Measurements from ENCODE around the gene CACNB4.
"Not testable (repeated sequence)": the region's sequence is repeated elsewhere in the genome, so short reads cannot be mapped to it uniquely, and the experiment has no call there.

Gene CACNB4

DNA sequence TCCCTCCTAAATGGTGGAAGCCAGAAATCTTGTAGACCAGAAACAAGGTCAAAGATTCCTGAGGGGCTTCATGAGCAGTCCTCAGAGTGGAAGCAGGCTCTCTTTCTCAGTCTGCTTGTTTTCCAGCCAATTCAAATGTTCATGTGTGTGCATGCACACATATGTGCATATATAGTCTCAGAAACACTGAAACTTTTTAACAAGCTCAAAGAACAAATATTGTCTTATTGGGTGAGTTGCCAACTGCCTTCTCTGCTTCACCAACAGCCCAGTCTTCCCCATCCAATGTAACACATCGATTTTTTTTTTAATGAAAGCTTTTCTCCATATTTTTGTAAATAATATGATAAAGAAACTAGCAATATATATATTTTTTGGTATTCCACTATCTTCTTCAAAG lies 3.7 kb downstream of the CACNB4 start:
- H3K27me3 ChIP-seq = peaks cover 37% of the 10 kb centered on the region
- no peak for TF ChIP-seq CTCF (IDR thresholded peaks at IDR 0.05)
- no peaks in the 10 kb centered on the region for H3K9me3 ChIP-seq
- H3K36me3 ChIP-seq = no peaks in the 10 kb centered on the region
- H3K4me3 ChIP-seq (ENCODE audit: low read depth in 1 of 2, low read length in 1 of 2) = no peak overlapping the region
- no peak overlapping the region for H3K27ac ChIP-seq
- peaks cover 16 to 23% of the 10 kb centered on the region in 2 experiments for H3K4me1 ChIP-seq (ENCODE audit: control insufficient read depth in 1 of 2, insufficient read depth in 1 of 2, low read depth in 1 of 2, low read length in 1 of 2)

DNA sequence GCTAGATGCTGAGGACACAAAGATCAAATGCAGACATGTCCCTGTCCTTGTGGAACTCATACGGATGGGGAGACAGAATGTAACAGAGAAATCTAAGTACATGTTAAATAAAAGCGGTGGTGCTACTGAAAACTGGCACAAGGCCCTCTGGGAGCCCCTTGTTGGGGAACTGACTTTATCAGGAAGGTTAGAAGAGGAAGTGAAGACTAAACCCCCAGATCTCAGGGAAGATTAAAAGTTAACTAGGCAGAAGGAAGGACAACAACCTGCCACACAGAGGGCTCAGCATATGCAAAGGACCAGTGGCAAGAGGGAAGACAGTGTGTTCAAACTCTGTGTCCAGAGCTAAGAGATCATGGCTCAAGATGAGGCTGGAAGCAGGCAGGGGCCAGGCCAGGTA lies 4.8 kb downstream of the CACNB4 start:
- Histone ChIP-seq H3K4me1 (ENCODE audit: control insufficient read depth in 1 of 2, insufficient read depth in 1 of 2, low read depth in 1 of 2, low read length in 1 of 2) (peaks cover 21 to 27% of the 10 kb centered on the region in 2 experiments), H3K27me3 (peaks cover 26% of the 10 kb centered on the region), H3K4me3 (ENCODE audit: low read depth in 1 of 2, low read length in 1 of 2) (no peak overlapping the region), H3K27ac (no peak overlapping the region), H3K9me3 (no peaks in the 10 kb centered on the region), H3K36me3 (no peaks in the 10 kb centered on the region)
- TF ChIP-seq CTCF (IDR thresholded peaks at IDR 0.05) = no peak

GRCh38 chr2:152093464-152093863 lies 5.4 kb downstream of the CACNB4 start:
- no peaks in the 10 kb centered on the region for H3K9me3 ChIP-seq
- H3K4me1 ChIP-seq (ENCODE audit: control insufficient read depth in 1 of 2, insufficient read depth in 1 of 2, low read depth in 1 of 2, low read length in 1 of 2) = peaks cover 26 to 28% of the 10 kb centered on the region in 2 experiments
- peaks cover 20% of the 10 kb centered on the region for H3K27me3 ChIP-seq
- no peak overlapping the region for H3K4me3 ChIP-seq (ENCODE audit: low read depth in 1 of 2, low read length in 1 of 2)
- TF ChIP-seq CTCF (IDR thresholded peaks at IDR 0.05) = no peak
- H3K27ac ChIP-seq = no peak overlapping the region
- no peaks in the 10 kb centered on the region for H3K36me3 ChIP-seq

DNA sequence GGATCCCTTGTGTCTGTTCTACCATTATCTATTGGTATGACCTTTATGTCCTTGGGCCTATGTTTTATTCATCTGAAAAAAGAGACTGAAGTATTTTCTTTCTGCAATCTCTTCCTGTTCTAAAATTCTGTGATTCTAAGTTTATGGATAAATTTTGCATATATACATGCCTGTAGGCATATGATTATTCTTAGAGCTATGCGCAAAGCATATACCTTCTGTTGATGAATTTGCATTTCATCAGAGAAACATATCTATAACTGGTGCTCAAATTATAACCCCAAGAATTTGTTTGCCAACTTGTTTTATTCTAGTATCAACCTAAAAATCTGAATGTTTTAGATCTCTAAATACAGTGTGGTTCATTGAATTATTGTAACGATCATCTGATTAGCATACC lies 6.7 kb downstream of the CACNB4 start:
- Histone ChIP-seq H3K27me3 (peaks cover 7% of the 10 kb centered on the region), H3K4me1 (ENCODE audit: control insufficient read depth in 1 of 2, insufficient read depth in 1 of 2, low read depth in 1 of 2, low read length in 1 of 2) (peaks cover 26 to 29% of the 10 kb centered on the region in 2 experiments), H3K36me3 (no peaks in the 10 kb centered on the region), H3K27ac (no peak overlapping the region), H3K4me3 (ENCODE audit: low read depth in 1 of 2, low read length in 1 of 2) (no peak overlapping the region), H3K9me3 (no peaks in the 10 kb centered on the region)
- no peak for TF ChIP-seq CTCF (IDR thresholded peaks at IDR 0.05)

DNA sequence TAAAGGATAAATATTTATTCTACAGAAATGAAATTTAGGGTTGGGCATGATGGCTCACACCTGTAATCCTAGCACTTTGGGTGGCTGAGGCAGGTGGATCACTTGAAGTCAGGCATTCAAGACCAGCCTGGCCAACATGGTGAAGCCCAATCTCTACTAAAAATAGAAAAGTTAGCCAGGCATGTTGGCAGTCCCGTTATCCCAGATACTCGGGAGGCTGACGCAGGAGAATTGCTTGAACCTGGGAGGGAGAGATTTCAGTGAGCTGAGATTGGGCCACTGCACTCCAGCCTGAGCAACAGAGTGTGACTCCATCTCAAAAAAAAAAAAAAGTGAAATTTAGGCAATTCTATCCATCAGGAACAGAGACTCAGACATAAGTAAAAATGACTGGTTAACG lies 8.1 kb downstream of the CACNB4 start:
- H3K4me1 ChIP-seq (ENCODE audit: control insufficient read depth in 1 of 2, insufficient read depth in 1 of 2, low read depth in 1 of 2, low read length in 1 of 2) = peaks cover 26 to 29% of the 10 kb centered on the region in 2 experiments
- H3K27me3 ChIP-seq; H3K27ac ChIP-seq; H3K9me3 ChIP-seq; H3K36me3 ChIP-seq; H3K4me3 ChIP-seq (ENCODE audit: low read depth in 1 of 2, low read length in 1 of 2): not testable (repeated sequence)

- peak overlapping the region; percentile 58 for H3K27ac ChIP-seq
- no peaks in the 10 kb centered on the region for H3K9me3 ChIP-seq
- no peak for TF ChIP-seq CTCF (IDR thresholded peaks at IDR 0.05)
- H3K36me3 ChIP-seq = no peaks in the 10 kb centered on the region
- no peaks in the 10 kb centered on the region for H3K27me3 ChIP-seq
- H3K4me1 ChIP-seq (ENCODE audit: control insufficient read depth in 1 of 2, insufficient read depth in 1 of 2, low read depth in 1 of 2, low read length in 1 of 2) = peaks cover 26 to 29% of the 10 kb centered on the region in 2 experiments
- H3K4me3 ChIP-seq (ENCODE audit: low read depth in 1 of 2, low read length in 1 of 2) = peak overlapping the region; percentile 29
Observed at GRCh38 chr2:152089238-152089637, 9.6 kb downstream of the CACNB4 start.

All from neutrophil (primary cell).